Left renal pelvis (tissue), 4 donors: ENCODE results near the gene DNAH8. TPM values are rescaled to one million over a fixed set of nuclear protein-coding genes. Genes with fewer than 3 reads are reported as not detected.

Experiments used
- DNase-seq, 4 donors: peaks; one replicate each; pipeline ENCODE4 v3.0.0-alpha.2; 2013; ENCODE audit warnings: low read depth in 4 of 4, low spot score in 3 of 4
- polyA plus RNA-seq, 4 donors: library from polyadenylated mRNA; unstranded; fragments of 120-200 nt; gene quantifications; one replicate each; pipeline ENCODE4 v1.2.1, GENCODE V29; 2013; ENCODE audit not compliant: insufficient read length in 4 of 4

DNAH8 gene
- polyA plus RNA-seq, 4 donors, result 0.15 to 0.77 (median 0.46) TPM

- no peak for DNase-seq
Observed at GRCh38 chr6:38822963-38823362, 107.9 kb downstream of the DNAH8 start.

- no peak for DNase-seq
Observed at GRCh38 chr6:38824243-38824894, 109.3 kb downstream of the DNAH8 start.

DNA sequence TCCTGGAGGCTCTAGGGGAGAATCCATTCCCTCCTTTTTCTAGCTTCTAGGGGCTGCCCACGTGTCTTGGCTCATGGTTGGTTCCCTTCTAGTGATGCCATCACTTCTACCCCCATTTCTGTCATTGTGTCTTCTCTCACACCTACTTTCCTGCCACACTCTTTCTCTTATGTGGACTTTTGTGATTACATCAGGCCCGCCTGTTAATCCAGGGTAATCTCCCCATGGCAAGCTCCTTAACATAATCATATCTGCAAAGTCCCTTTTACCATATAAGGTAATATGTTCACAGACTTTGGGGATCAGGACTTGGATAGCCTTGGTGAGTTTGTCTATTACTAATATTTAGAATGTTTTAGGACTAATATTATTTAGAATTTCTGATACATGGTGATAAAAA lies 111.9 kb downstream of the DNAH8 start:
- no peak for DNase-seq

GRCh38 chr6:38831865-38832264 lies 116.8 kb downstream of the DNAH8 start:
- DNase-seq, result no peak

- DNase-seq, result no peak
Observed at GRCh38 chr6:38833320-38833719, 118.2 kb downstream of the DNAH8 start.

- DNase-seq, result no peak
Observed at GRCh38 chr6:38836585-38836984, 121.5 kb downstream of the DNAH8 start.

DNA sequence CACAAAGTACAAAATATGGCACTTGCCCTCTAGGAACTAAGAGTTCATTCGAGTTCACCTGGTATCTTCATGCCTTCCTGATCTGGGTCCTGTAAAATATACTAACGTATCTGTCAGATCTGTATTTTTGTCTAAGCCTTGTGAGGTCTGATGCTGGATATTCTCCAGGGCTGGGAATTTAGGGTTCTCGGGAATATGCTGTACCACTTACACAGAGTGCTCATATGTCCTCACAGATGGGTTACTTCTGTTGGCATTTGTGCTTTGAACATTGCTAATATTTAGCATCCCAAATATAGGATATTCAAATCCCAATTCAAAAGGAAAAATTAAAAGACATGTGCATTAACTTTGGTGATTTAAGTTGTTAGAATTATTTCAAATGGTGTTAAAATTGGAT lies 122.0 kb downstream of the DNAH8 start:
- DNase-seq, result no peak

- no peak for DNase-seq
Observed at GRCh38 chr6:38843798-38844197, 128.7 kb downstream of the DNAH8 start.

DNA sequence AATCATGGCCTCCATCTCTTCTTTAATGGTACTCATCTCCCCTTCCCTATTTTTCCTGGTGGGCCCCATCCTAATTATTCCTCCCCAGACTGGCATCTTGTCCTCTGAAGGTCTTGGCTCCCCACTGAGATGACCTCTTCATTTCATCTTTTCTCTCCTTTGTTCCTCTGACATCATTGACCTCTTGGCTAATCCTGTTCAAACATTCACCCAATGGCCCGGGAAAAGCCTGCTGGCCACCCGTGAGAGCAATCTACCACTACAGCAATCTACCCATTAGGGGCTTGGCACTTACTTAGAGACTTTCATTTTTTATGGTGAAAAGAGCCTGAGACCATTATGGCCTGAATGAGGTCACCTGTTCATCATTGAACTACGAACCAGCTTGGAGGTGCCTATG lies 130.8 kb downstream of the DNAH8 start:
- DNase-seq, result no peak

- no peak for DNase-seq
Observed at GRCh38 chr6:38846361-38846760, 131.2 kb downstream of the DNAH8 start.

- DNase-seq, result no peak
Observed at GRCh38 chr6:38846844-38847243, 131.7 kb downstream of the DNAH8 start.

DNA sequence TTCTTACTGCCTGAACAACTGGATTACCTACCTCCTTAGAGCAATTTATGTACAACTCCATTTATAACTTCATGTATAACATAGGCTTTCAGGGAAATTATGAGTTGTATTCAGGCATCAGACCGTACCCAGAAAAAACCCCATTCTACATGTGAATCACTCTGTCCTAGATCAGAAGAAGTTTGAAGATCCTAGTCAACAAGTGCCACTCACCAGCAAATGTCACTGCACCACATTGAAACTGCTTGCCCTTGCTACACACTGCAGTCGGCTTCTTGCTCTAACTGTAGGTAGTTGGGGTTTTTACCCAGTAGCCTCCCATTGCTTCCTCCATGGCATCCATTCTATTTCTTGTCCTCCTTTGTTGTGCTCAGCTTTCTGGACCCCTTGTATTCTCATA lies 132.4 kb downstream of the DNAH8 start:
- no peak for DNase-seq

DNA sequence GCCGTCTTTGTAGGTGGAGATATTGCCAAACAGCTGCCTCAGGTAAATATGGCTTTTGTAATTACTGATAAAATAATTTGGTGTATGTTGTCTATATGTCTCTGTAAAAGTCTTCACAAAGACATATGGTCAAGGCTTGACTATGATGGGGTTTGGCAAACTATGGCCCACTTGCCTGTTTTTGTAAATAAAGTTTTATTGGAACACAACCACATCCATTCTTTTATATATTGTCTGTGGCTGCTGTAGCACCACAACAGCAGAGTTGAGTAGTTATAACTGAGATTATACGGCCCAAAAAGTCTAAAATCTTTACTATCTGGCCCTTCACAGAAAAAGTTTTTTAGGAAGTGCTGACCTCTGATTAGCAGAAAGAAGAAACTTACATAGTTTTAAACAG lies 133.6 kb downstream of the DNAH8 start:
- no peak for DNase-seq

DNA sequence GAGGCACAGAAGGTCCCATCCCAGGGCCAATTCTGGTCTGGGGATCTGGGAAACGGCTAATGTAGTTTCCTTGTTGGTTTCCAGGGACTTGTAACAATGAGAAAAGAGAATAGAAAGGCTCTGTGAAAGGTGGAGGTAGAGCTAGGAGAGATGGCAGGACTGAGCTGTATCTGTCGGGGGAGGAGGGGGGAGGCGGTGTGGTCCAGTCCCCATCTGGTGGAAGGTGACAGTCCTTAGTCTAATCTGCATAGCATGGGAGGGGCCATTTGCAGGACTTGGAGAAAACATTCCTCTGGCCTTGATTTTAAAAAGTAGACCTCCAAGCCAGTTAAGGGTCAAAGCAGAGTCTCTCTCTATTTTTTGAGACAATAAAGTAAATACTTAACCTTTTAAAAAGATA lies 137.1 kb downstream of the DNAH8 start:
- DNase-seq, result no peak

DNA sequence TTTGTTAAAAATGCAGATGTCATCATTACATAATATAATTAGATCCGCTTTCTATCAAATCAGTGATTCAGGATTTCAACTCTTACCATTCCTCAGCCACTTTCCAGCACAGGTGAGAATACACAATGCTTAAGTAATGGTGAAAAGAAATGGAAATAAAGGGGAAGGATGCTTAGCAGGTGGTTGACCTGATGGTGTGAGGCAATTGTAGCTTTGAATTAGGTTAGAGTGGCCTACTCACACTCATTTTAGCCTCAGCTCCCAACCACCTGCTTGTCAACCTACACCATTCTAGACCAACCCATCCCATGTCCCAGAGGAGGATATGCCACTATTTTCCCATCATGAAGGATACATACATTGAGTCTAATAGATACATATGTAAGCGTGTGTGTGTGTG lies 138.1 kb downstream of the DNAH8 start:
- no peak for DNase-seq

DNA sequence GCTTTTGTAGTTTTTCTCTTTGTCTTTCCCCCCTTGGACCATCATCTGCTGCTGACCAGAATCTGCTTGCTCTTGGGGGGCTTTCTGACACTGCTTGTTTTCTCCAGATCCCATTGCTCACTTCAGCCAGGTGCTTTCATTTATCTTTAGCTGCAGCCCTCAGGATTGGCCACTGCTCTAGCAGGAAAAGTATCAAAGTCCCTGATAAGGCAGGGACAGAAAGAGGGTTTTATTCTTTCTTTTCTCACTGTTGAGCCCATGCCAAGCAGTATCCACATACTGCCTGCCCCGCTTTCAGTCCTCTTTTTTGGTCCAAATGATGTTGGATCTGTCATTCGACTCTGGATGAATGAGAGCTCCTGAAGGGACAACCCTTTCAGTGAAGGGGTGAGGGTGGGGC lies 141.4 kb downstream of the DNAH8 start:
- DNase-seq, result no peak

DNA sequence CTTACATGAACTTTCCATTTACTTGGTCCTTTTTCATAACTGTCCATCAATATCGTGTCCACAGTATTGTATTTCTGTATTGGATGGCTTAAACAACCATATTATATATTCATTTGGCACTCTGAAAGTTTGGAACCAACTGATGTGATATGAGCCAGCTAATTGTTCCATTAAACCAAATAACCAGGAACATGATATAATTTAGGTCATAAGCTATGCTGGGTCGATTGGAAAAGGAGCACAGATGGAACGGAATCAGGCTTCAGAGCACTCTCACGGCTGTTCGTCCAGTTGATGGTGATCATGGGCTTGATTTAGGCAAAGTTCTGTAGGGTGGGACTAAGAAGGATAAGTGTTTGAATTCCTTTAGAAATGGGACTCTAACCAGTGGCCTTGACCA lies 142.7 kb downstream of the DNAH8 start:
- DNase-seq, result no peak

GRCh38 chr6:38860041-38860440 lies 144.9 kb downstream of the DNAH8 start:
- no peak for DNase-seq

- DNase-seq, result peak in 3 of 4 donors; percentile 16 to 29 (median 24)
Observed at GRCh38 chr6:38861926-38862401, 146.9 kb downstream of the DNAH8 start.

DNA sequence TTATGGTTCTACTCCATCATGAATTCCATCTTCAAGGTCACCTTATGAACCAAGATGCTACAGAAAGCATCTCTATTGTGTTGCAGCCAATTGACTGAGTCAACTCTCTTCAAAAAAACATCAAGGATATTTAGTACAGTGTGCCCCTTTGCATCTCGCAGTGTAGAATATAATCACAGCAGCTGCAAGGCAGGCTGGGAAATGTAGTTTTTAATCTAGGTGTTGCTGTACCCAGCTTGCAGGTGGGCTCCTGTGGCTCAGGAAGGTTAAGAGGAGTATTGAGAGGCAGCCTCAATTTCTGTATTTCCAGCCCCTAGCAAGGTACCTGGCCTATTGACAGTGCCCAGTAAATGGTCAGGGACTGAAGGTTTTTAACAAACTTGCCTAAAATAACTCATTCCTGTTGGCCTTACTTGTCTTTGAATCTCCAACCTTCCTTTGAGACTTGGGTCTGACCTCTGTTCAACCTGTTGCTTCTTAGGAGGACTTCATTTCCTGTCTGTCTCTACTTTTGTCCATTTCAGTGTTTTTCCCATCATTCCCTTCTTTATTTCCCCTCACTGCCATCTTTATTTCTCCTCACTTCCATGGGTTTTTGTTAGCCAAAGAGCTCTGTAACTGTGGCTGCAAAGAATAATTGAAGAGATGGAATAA lies 150.5 kb downstream of the DNAH8 start:
- DNase-seq, result no peak

- no peak for DNase-seq
Observed at GRCh38 chr6:38867726-38868125, 152.6 kb downstream of the DNAH8 start.

DNA sequence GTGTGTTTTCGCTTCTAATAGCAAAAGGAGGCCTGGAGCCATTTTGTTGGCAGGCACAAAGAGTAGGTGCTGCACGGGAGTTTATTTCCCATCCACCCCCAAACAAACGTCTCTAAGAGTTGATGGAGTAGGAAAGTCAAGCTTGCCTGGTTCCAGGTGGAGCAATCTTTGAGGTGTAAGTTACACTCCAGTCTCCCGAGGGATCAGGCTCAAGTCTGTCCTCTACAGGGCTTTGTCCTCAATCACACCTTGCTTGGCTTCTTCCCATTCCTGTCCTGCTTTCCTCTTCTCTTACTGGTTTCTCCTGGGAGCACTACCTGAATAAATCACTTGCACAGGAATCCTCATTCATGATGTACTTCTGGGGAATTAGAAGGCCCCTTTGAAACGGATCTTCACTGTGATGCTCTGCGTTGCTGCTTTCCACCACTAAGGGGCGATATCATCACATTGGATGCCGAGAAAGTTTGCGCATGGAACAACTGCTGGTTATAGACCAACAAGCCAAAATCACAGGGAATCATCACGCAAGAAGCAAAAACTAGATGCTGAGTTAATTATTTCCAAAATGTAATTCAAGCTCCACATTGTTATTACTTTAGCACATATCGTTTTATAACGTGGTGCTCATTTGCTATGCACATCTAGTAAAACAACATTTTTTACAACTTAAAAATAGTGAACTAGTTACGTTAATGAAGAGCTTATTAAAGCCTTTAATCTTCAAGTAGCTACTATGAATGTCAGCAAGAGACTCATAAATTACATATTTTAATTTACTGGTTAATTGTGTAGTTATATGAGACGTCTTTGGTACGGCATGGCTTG lies 156.8 kb downstream of the DNAH8 start:
- DNase-seq, result peak in 3 of 4 donors; percentile 26 to 49 (median 29)
